Calu3 (cell line): ENCODE data around the gene RNF227. TPM values are rescaled to one million over a fixed set of nuclear protein-coding genes. Genes with fewer than 3 reads are reported as not detected.

Experiments
- BruUV-seq: library from RNA; stranded (reverse); fragments of 400-500 nt; replicated peaks from 2 replicates; lab custom pipeline; 2021; lab: Mats Ljungman, UMichigan
- CTCF ChIA-PET: fragments of 300-600 bp; sonication (Branson Sonifier 250); formaldehyde crosslinking; loops from one replicate; lab custom pipeline; 2022; ENCODE audit warnings: antibody characterized with exemption; lab: Charles Lee
- DNase-seq: peaks from one replicate; pipeline ENCODE4 v3.0.0; 2022
- H3K27ac Mint-ChIP-seq: one replicate; pipeline ENCODE4 v1.8.0; 2022; ENCODE audit warnings: mixed read lengths; ENCODE audit not compliant: unreplicated experiment
- H3K27me3 Mint-ChIP-seq: one replicate; pipeline ENCODE4 v1.8.0; 2022; ENCODE audit warnings: mixed read lengths; ENCODE audit not compliant: unreplicated experiment
- H3K36me3 Mint-ChIP-seq: one replicate; pipeline ENCODE4 v1.8.0; 2022; ENCODE audit warnings: mild to moderate bottlenecking, moderate library complexity, mixed read lengths; ENCODE audit not compliant: insufficient read depth, unreplicated experiment
- H3K4me1 Mint-ChIP-seq: one replicate; pipeline ENCODE4 v1.8.0; 2022; ENCODE audit warnings: mild to moderate bottlenecking, low read depth, mixed read lengths; ENCODE audit not compliant: unreplicated experiment
- H3K4me3 Mint-ChIP-seq: one replicate; pipeline ENCODE4 v1.8.0; 2022; ENCODE audit warnings: mild to moderate bottlenecking, low read depth, moderate library complexity, mixed read lengths; ENCODE audit not compliant: unreplicated experiment
- H3K9me3 Mint-ChIP-seq: one replicate; pipeline ENCODE4 v1.8.0; 2022; ENCODE audit warnings: low read depth, mixed read lengths; ENCODE audit not compliant: unreplicated experiment
- intact Hi-C: fragments of 100-400 bp; cut with micrococcal nuclease; formaldehyde crosslinking; loops from one replicate; pipeline ENCODE4 v1.10.0; 2022; ENCODE audit not compliant: unreplicated experiment
- total RNA-seq: library from RNA; stranded (reverse); gene quantifications from 2 replicates; pipeline ENCODE4 v1.2.3, GENCODE V29; 2022
- TF ChIP-seq, protein P1 (sequence below): fragments of 200-600 bp; IDR thresholded peaks from one replicate; pipeline ENCODE4 v1.8.0; 2022; ENCODE audit warnings: antibody characterized with exemption; ENCODE audit not compliant: unreplicated experiment

RNF227 gene
- total RNA-seq, 1 experiment from 2014 or later, result 2.0 TPM

GRCh38 chr17:7950578-7950977 is 34.5 kb upstream of the RNF227 start:
- intact Hi-C loops, result no loop called here
- Mint-ChIP-seq H3K4me3 (no peak overlapping the region), H3K4me1 (no peaks in the 10 kb centered on the region), H3K27me3 (no peaks in the 10 kb centered on the region), H3K9me3 (no peaks in the 10 kb centered on the region), H3K27ac (no peak overlapping the region), H3K36me3 (peaks cover 17% of the 10 kb centered on the region)
- BruUV-seq, result no TSS peak
- TF ChIP-seq, protein P1, sequence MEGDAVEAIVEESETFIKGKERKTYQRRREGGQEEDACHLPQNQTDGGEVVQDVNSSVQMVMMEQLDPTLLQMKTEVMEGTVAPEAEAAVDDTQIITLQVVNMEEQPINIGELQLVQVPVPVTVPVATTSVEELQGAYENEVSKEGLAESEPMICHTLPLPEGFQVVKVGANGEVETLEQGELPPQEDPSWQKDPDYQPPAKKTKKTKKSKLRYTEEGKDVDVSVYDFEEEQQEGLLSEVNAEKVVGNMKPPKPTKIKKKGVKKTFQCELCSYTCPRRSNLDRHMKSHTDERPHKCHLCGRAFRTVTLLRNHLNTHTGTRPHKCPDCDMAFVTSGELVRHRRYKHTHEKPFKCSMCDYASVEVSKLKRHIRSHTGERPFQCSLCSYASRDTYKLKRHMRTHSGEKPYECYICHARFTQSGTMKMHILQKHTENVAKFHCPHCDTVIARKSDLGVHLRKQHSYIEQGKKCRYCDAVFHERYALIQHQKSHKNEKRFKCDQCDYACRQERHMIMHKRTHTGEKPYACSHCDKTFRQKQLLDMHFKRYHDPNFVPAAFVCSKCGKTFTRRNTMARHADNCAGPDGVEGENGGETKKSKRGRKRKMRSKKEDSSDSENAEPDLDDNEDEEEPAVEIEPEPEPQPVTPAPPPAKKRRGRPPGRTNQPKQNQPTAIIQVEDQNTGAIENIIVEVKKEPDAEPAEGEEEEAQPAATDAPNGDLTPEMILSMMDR, result no peak
- CTCF ChIA-PET, result no interaction called here
- no peak for DNase-seq

GRCh38 chr17:7947651-7948050 is 31.6 kb upstream of the RNF227 start:
- Mint-ChIP-seq H3K4me1 (no peaks in the 10 kb centered on the region), H3K27me3 (no peaks in the 10 kb centered on the region), H3K27ac (no peak overlapping the region), H3K36me3 (peaks cover 25% of the 10 kb centered on the region), H3K4me3 (no peak overlapping the region), H3K9me3 (no peaks in the 10 kb centered on the region)
- DNase-seq, result no peak
- intact Hi-C loops, result no loop called here
- CTCF ChIA-PET, result no interaction called here
- TF ChIP-seq, protein P1, result no peak
- no TSS peak for BruUV-seq

GRCh38 chr17:7946441-7946840 is 30.4 kb upstream of the RNF227 start:
- Mint-ChIP-seq H3K36me3 (peaks cover 25% of the 10 kb centered on the region), H3K27me3 (no peaks in the 10 kb centered on the region), H3K27ac (no peak overlapping the region), H3K9me3 (no peaks in the 10 kb centered on the region), H3K4me3 (no peak overlapping the region), H3K4me1 (no peaks in the 10 kb centered on the region)
- intact Hi-C loops, result no loop called here
- CTCF ChIA-PET, result interaction anchor here (0.7 kb wide), 2 partner anchors 25 to 44 kb away, joined by 4 read pairs; no protein-coding TSS in a partner anchor
- no peak for DNase-seq
- BruUV-seq, result no TSS peak
- TF ChIP-seq, protein P1, result no peak

GRCh38 chr17:7945651-7946050 is 29.6 kb upstream of the RNF227 start:
- BruUV-seq, result no TSS peak
- Mint-ChIP-seq H3K9me3 (no peaks in the 10 kb centered on the region), H3K27me3 (no peaks in the 10 kb centered on the region), H3K36me3 (peaks cover 25% of the 10 kb centered on the region), H3K27ac (no peak overlapping the region), H3K4me3 (no peak overlapping the region), H3K4me1 (no peaks in the 10 kb centered on the region)
- CTCF ChIA-PET, result no interaction called here
- TF ChIP-seq, protein P1, result no peak
- DNase-seq, result no peak
- intact Hi-C loops, result no loop called here
